Colonic mucosa (tissue), 4 donors: Measurements from ENCODE around the gene EDIL3. TPM values are rescaled to one million over a fixed set of nuclear protein-coding genes. Genes with fewer than 3 reads are reported as not detected.

Source experiments
- DNase-seq: peaks from one replicate; pipeline ENCODE4 v3.0.0-alpha.2; 2020
- H3K27ac ChIP-seq: fragments of 200-600 bp; one replicate; pipeline ENCODE4 v1.8.0; 2021
- H3K27me3 ChIP-seq: fragments of 200-600 bp; one replicate; pipeline ENCODE4 v1.8.0; 2021
- H3K36me3 ChIP-seq: fragments of 200-600 bp; one replicate; pipeline ENCODE4 v1.8.0; 2021
- H3K4me1 ChIP-seq: fragments of 200-600 bp; one replicate; pipeline ENCODE4 v1.8.0; 2021; ENCODE audit warnings: mild to moderate bottlenecking
- H3K4me3 ChIP-seq: fragments of 200-600 bp; one replicate; pipeline ENCODE4 v1.8.0; 2021
- H3K9ac ChIP-seq, 2 donors: one replicate each; pipeline ENCODE4 v1.7.0; 2013; ENCODE audit warnings: control low read depth in 2 of 2, low read depth in 2 of 2, low read length in 2 of 2
- H3K9me3 ChIP-seq: fragments of 200-600 bp; one replicate; pipeline ENCODE4 v1.8.0; 2021
- CTCF ChIP-seq: fragments of 200-600 bp; IDR thresholded peaks from one replicate; pipeline ENCODE4 v1.8.0; 2022; ENCODE audit warnings: antibody characterized with exemption, mild to moderate bottlenecking
- intact Hi-C: fragments of 100-400 bp; cut with DNase I; formaldehyde crosslinking; loops from one replicate; pipeline ENCODE4 v1.14.1; 2022
- total RNA-seq, 2 donors: library from RNA; stranded (reverse); fragmentation: NEBNext Ultra II Directional in 1 of 2; extraction: Animal tissue kit (Norgen Biotek cat#: 25700) in 1 of 2; gene quantifications; one replicate each; pipeline ENCODE4 v1.2.1, GENCODE V29; 2021
- donor health status: healthy.
- donor health status: DM: no; HTN: no; CAD: no.
- donor health status: DM: no; HTN: no; CAD: no.

EDIL3 gene
- total RNA-seq, 2 donors from 2014 or later: 23.6 to 27.5 TPM

DNA sequence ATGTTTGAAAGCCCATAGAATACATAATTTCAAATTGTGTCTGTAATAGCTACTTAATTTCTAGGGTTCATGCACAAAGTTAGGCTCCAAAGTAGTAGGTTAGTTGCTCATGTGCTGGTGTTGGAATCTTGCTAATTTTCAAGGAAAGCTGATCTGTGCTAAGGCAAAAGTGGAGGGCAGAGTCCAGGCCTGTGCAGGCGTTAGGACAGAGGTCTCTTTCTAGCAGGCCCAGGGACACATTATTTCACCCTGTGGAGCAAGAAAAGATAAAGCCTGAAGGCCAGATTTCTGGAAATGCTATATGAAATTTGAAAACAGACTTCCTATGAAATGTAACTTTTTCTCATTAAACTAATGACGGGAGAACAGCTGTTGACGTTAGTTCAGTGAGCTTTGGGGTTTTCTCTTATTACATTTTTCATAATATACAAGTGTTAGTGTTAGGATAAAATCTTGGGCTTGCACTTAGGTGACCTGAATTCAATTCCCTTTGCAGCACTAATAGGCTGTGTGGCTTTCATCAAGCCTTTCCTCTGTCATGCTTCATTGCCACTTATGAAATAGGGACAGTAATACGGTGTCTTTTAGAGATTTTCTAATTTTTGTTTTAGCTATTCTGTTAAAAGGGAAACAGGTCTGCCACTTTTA, 467.3 kb downstream of the EDIL3 start:
- no peaks in the 10 kb centered on the region for H3K9me3 ChIP-seq
- H3K4me3 ChIP-seq: no peak overlapping the region
- H3K27me3 ChIP-seq: no peaks in the 10 kb centered on the region
- no peak overlapping the region for H3K9ac ChIP-seq
- no peak overlapping the region for H3K27ac ChIP-seq
- H3K4me1 ChIP-seq: no peaks in the 10 kb centered on the region
- DNase-seq: no peak
- TF ChIP-seq CTCF: no peak
- intact Hi-C loops: no loop called here
- H3K36me3 ChIP-seq: no peaks in the 10 kb centered on the region

- H3K4me1 ChIP-seq: no peaks in the 10 kb centered on the region
- no peak overlapping the region for H3K4me3 ChIP-seq
- no peaks in the 10 kb centered on the region for H3K36me3 ChIP-seq
- H3K9me3 ChIP-seq: no peaks in the 10 kb centered on the region
- no peak overlapping the region for H3K27ac ChIP-seq
- no peaks in the 10 kb centered on the region for H3K27me3 ChIP-seq
- no peak for DNase-seq
- no peak for TF ChIP-seq CTCF
- intact Hi-C loops: no loop called here
- no peak overlapping the region for H3K9ac ChIP-seq
These were observed 469.8 kb downstream of the EDIL3 start for GRCh38 chr5:83914662-83915418.

DNA sequence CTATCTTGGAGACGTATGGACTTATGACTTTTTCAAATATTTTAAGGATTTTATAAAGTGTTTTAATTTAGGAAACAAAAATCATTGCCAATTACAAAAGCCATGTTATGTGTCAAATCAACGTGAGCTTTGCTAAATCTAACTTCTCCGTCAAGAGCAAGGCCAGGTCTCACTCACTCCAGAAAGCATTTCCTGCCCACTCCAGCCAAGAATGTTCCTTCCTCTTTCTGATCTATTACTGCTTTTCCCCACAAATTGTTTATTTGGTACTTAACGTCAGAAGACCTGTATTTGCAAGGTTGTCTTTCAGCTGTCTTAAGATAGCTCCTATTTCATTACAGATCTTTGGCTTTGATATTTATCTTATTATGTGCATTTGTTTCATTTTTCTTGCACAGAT, 470.5 kb downstream of the EDIL3 start:
- intact Hi-C loops: no loop called here
- TF ChIP-seq CTCF: no peak
- Histone ChIP-seq H3K36me3 (no peaks in the 10 kb centered on the region), H3K4me1 (no peaks in the 10 kb centered on the region), H3K9ac (no peak overlapping the region), H3K27me3 (no peaks in the 10 kb centered on the region), H3K27ac (no peak overlapping the region), H3K9me3 (no peaks in the 10 kb centered on the region), H3K4me3 (no peak overlapping the region)
- no peak for DNase-seq

DNA sequence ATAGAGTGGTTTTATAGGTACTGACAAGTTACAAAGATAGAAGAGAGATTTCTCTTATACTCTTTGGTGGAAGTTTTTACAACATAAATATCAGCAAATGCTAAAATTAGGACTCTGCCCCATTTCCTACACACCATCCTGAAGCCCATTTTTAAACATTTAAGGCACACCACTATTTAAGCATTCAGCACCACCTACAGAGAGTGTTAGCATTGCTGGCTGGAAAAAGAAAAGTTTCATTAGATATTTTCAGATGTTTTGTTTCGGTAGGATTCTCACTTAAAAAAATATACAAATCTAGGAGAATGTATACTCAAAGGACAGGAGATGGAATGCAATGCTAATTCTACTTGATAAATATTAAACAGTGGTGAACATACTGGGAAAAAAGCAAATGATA, 471.1 kb downstream of the EDIL3 start:
- DNase-seq: no peak
- Histone ChIP-seq H3K27me3 (no peaks in the 10 kb centered on the region), H3K9ac (no peak overlapping the region), H3K36me3 (no peaks in the 10 kb centered on the region), H3K27ac (no peak overlapping the region), H3K4me1 (no peaks in the 10 kb centered on the region), H3K4me3 (no peak overlapping the region), H3K9me3 (no peaks in the 10 kb centered on the region)
- intact Hi-C loops: no loop called here
- no peak for TF ChIP-seq CTCF

GRCh38 chr5:83911367-83911919, 473.2 kb downstream of the EDIL3 start:
- Histone ChIP-seq H3K9me3 (no peaks in the 10 kb centered on the region), H3K9ac (no peak overlapping the region), H3K27me3 (no peaks in the 10 kb centered on the region), H3K4me1 (no peaks in the 10 kb centered on the region), H3K36me3 (no peaks in the 10 kb centered on the region), H3K4me3 (no peak overlapping the region), H3K27ac (no peak overlapping the region)
- TF ChIP-seq CTCF: no peak
- no peak for DNase-seq
- intact Hi-C loops: no loop called here
